ENCODE data around the gene CCZ1B. TPM values are rescaled to one million over a fixed set of nuclear protein-coding genes. Genes with fewer than 3 reads are reported as not detected.
A peak's percentile ranks its signal among the peaks of the same experiment; 100 is the strongest.
"Not testable (repeated sequence)": the region's sequence is repeated elsewhere in the genome, so short reads cannot be mapped to it uniquely, and the experiment has no call there.

Gene CCZ1B
- total RNA-seq, 4 donors from 2014 or later, result 7.6 to 23.3 (median 13.2) TPM

DNA sequence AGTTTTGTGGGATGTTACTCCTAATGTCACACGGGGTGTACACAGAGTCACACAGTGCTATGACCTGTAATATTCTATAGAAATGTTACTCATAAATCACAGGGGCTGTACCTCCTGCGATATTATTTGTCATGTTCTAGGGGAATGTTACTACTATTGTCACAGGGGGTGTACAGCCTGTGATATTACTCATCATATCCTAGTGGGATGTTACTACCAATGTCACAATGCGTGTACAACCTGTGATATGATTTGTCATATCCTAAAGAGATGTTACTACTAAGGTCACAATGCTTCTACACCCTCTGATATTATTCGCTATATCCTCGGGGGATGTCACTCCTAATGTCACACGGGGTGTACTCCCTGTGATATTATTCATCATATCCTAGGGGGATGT, 7.6 kb upstream of the CCZ1B start:
- peaks cover 5 to 13% (median 12%) of the 10 kb centered on the region in 3 donors for H3K27me3 ChIP-seq
- no peak overlapping the region for H3K4me3 ChIP-seq
- in situ Hi-C loops (cut with MboI; ENCODE audit: low sequenced_read_pairs in 4 of 4), result no loop called here
- no peaks in the 10 kb centered on the region for H3K9me3 ChIP-seq
- no peaks in the 10 kb centered on the region for H3K4me1 ChIP-seq
- no peak overlapping the region for H3K27ac ChIP-seq
- intact Hi-C loops (cut with DNase I; ENCODE audit: low total_unique reads), result no loop called here
- no peaks in the 10 kb centered on the region for H3K36me3 ChIP-seq
- DNase-seq, result no peak
- TF ChIP-seq CTCF (IDR thresholded peaks at IDR 0.05 in 4 of 5, conservative IDR thresholded peaks at IDR 0.05 in 1 of 5) (no peak), POLR2A (IDR thresholded peaks at IDR 0.05) (no peak)
- no peak for ATAC-seq

GRCh38 chr7:6831018-6831725, 5.1 kb upstream of the CCZ1B start:
- peaks cover 5 to 13% (median 10%) of the 10 kb centered on the region in 3 donors for H3K27me3 ChIP-seq
- no peak for TF ChIP-seq CTCF (IDR thresholded peaks at IDR 0.05 in 4 of 5, conservative IDR thresholded peaks at IDR 0.05 in 1 of 5)
- no peak for TF ChIP-seq POLR2A (IDR thresholded peaks at IDR 0.05)
- no peak overlapping the region for H3K4me3 ChIP-seq
- no peaks in the 10 kb centered on the region for H3K9me3 ChIP-seq
- DNase-seq, result no peak
- H3K36me3 ChIP-seq, result no peaks in the 10 kb centered on the region
- H3K4me1 ChIP-seq, result no peaks in the 10 kb centered on the region
- in situ Hi-C loops (cut with MboI; ENCODE audit: low sequenced_read_pairs in 4 of 4) (no loop called here), intact Hi-C loops (cut with DNase I; ENCODE audit: low total_unique reads) (no loop called here)
- H3K27ac ChIP-seq, result no peak overlapping the region
- ATAC-seq, result no peak

DNA sequence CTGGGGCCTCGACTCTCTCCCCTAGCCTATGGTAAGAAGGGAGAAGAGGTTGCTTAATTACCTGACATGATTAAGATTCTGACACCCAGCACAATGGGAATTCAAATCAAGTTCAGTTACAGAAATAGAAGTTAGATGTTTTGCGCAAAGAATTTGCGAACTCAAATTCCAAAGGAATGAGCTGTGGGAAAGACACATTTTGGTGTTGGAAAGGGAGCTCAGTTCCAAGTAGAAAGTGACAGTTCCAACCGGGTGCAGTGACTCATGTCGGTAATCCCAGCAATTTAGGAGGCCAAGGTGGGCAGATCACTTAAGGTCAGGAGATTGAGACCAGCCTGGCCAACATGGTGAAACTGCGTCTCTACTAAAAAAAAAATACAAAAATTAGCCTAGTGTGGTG, 4.0 kb upstream of the CCZ1B start:
- H3K27me3 ChIP-seq, result peaks cover 5 to 13% (median 10%) of the 10 kb centered on the region in 3 donors
- H3K4me1 ChIP-seq; H3K27ac ChIP-seq; intact Hi-C loops (cut with DNase I; ENCODE audit: low total_unique reads); ATAC-seq; DNase-seq; H3K4me3 ChIP-seq; H3K9me3 ChIP-seq; H3K36me3 ChIP-seq; in situ Hi-C loops (cut with MboI; ENCODE audit: low sequenced_read_pairs in 4 of 4): not testable (repeated sequence)

DNA sequence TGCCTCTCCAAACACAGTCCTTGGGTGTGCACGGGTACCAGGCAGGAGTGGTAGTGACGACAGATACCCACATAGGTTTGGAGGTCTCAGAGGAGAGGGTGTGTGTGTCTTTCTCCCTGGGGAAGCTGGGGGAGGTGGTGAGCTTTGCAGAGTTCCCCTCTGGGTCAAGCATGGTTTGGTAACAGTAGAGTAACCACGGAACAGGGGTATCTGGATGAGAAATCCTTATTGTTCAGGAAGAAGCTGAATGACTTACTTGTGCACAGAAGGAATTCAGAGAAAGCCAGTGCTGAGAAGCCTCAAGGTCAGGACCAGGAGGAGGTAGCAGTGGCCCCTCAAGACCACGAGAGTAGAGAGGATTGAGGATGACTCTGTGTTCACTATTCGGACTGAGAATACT, 3.5 kb upstream of the CCZ1B start:
- ATAC-seq; H3K36me3 ChIP-seq; H3K4me3 ChIP-seq; DNase-seq; in situ Hi-C loops (cut with MboI; ENCODE audit: low sequenced_read_pairs in 4 of 4); H3K4me1 ChIP-seq; H3K9me3 ChIP-seq; H3K27ac ChIP-seq; intact Hi-C loops (cut with DNase I; ENCODE audit: low total_unique reads): not testable (repeated sequence)
- peaks cover 3 to 13% (median 10%) of the 10 kb centered on the region in 3 donors for H3K27me3 ChIP-seq

GRCh38 chr7:6827180-6827579, 1.1 kb upstream of the CCZ1B start:
- H3K27me3 ChIP-seq; H3K9me3 ChIP-seq; H3K4me3 ChIP-seq; intact Hi-C loops (cut with DNase I; ENCODE audit: low total_unique reads); H3K36me3 ChIP-seq; in situ Hi-C loops (cut with MboI; ENCODE audit: low sequenced_read_pairs in 4 of 4); H3K4me1 ChIP-seq; H3K27ac ChIP-seq: not testable (repeated sequence)
- ATAC-seq (peak in 1 of 2 donors; percentile 25), DNase-seq (peak in 1 of 2 donors; percentile 15)

- H3K4me1 ChIP-seq; in situ Hi-C loops (cut with MboI; ENCODE audit: low sequenced_read_pairs in 4 of 4); intact Hi-C loops (cut with DNase I; ENCODE audit: low total_unique reads); H3K27me3 ChIP-seq; DNase-seq; H3K27ac ChIP-seq; H3K9me3 ChIP-seq: not testable (repeated sequence)
- ATAC-seq, result peak; percentile 12 to 65
- Histone ChIP-seq H3K4me3 (peak overlapping the region in 3 of 4 donors; percentile 69 to 78 (median 76)), H3K36me3 (peaks cover 0 to 15% of the 10 kb centered on the region in 2 donors)
Measured at GRCh38 chr7:6825236-6826125, 594 bp downstream of the CCZ1B start.

DNA sequence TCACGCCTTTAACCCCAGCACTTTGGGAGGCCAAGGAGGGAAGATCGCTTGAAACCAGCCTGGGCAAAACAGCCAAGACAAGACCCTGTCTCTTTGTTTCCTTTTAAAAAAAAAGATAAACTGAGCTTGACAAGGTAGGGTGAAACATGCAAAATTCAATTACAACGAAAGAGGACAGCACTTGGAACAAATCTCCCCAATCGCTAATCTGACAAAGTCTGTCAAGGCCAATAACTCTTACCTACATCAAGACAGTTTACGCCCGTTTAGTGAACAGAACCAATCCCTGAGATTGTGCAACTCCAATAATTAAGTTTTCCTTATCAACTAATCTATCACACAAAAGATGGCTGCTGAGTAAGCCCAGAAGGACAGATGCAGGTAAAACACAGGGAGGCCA, 4.5 kb downstream of the CCZ1B start:
- in situ Hi-C loops (cut with MboI; ENCODE audit: low sequenced_read_pairs in 4 of 4), result loop anchor here in 1 of 4 donors (25.0 kb wide), 1 partner anchor 909 kb away; no protein-coding TSS in a partner anchor
- H3K36me3 ChIP-seq, result peaks cover 0 to 29% of the 10 kb centered on the region in 2 donors

GRCh38 chr7:6815470-6815869, 10.6 kb downstream of the CCZ1B start:
- intact Hi-C loops (cut with DNase I; ENCODE audit: low total_unique reads); H3K27me3 ChIP-seq; H3K4me1 ChIP-seq; ATAC-seq; H3K4me3 ChIP-seq; H3K9me3 ChIP-seq; H3K27ac ChIP-seq; DNase-seq: not testable (repeated sequence)
- H3K36me3 ChIP-seq, result peaks cover 0 to 31% of the 10 kb centered on the region in 2 donors
- in situ Hi-C loops (cut with MboI; ENCODE audit: low sequenced_read_pairs in 4 of 4), result loop anchor here in 1 of 4 donors (25.0 kb wide), 1 partner anchor 903 kb away; no protein-coding TSS in a partner anchor

More for the DNA sequence above, 4.5 kb downstream of the CCZ1B start:
- H3K27me3 ChIP-seq; intact Hi-C loops (cut with DNase I; ENCODE audit: low total_unique reads); H3K27ac ChIP-seq; ATAC-seq; DNase-seq; H3K9me3 ChIP-seq; H3K4me1 ChIP-seq; H3K4me3 ChIP-seq: not testable (repeated sequence)

DNA sequence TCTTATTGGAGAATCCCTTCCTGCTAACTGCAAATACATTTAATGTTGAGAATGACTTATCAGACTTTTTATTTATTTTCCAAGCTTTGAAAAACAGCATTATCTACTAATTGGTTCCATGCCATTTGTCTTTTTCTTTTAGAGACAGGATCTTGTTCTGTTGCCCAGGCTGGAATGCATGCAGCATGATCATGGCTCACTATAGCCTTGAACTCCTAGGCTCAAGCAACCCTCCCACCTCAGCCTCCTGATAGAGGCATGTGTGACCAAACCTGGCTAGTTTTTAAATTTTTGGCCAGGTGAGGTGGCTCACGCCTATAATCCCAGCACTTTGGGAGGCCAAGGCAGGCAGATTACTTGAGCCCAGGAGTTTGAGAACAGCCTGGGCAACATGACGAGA, 13.1 kb downstream of the CCZ1B start:
- peaks cover 0 to 21% of the 10 kb centered on the region in 2 donors for H3K36me3 ChIP-seq
- H3K9me3 ChIP-seq; H3K4me1 ChIP-seq; DNase-seq; ATAC-seq; H3K27me3 ChIP-seq; intact Hi-C loops (cut with DNase I; ENCODE audit: low total_unique reads); H3K27ac ChIP-seq; H3K4me3 ChIP-seq: not testable (repeated sequence)
- in situ Hi-C loops (cut with MboI; ENCODE audit: low sequenced_read_pairs in 4 of 4), result loop anchor here in 1 of 4 donors (25.0 kb wide), 1 partner anchor 901 kb away; no protein-coding TSS in a partner anchor

Data from gastrocnemius medialis (tissue), 4 donors.